ENCODE results near the gene AGFG2. TPM values are rescaled to one million over a fixed set of nuclear protein-coding genes. Genes with fewer than 3 reads are reported as not detected.
"Not testable (repeated sequence)": the region's sequence is repeated elsewhere in the genome, so short reads cannot be mapped to it uniquely, and the experiment has no call there.

Gene AGFG2
- polyA plus RNA-seq, 4 donors: 10.8 to 17.7 (median 14.3) TPM

DNA sequence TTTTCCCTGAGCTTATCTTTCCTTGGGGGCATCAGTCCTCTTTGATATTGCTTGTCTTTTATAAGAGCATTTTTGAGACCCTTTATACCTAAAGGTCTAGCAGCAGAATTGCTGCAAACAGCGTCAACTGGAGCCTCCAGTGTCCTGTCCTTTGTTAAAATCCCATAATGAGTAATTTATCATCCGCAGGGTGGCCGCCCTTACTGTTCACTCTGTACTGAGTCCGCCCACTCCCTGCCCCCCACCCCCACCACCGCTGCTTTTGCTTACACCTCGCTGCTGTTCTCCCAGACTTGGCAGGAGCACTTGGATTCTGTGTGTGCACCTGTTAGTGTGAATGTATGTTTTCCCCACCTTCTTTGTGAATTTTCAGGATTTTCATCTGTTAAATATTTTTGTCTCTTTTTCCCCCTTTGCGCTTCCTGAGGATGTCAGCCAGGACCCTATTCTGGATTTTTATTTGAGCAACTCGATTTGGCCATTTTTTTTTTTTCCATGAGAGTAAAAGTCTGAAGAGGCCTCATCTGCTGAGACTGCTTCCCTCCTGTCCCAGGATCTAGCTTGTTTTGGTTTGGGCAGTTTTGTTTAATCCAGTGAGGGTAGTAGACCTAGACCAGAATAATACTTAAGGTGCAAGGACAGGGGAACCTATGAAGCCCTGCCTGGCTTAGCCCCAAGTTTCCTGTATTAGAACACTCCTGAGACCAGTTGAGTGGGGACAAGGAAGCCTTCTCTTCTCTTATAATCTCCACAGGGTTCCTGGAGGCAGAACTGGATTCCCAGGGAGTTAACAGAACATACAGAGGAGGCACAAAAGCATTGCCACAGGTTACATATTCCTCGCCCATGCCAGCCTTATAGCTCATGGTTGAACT is 8.2 kb downstream of the AGFG2 start:
- DNase-seq (ENCODE audit: low read depth in 4 of 4, low spot score in 2 of 4): no peak

DNA sequence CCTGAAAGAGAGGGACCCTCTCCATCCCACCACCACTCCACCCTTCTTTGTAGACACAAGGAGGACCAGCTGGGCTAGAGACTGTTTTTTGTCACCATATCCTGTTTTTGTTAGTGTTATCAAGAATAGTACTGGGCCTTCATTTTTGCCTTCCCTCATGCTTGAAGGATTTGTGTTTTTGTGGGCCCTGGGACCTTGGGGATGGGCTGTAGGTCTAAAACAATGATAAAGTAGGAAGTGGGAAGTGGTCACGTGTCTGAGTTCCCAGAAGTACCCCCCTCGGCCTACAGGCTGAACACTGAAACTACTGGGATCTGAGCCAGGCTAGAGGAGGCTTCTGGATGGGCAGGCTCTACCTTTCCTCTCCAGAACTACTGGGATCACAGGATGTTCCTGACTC is 8.9 kb downstream of the AGFG2 start:
- DNase-seq (ENCODE audit: low read depth in 4 of 4, low spot score in 2 of 4): no peak

DNA sequence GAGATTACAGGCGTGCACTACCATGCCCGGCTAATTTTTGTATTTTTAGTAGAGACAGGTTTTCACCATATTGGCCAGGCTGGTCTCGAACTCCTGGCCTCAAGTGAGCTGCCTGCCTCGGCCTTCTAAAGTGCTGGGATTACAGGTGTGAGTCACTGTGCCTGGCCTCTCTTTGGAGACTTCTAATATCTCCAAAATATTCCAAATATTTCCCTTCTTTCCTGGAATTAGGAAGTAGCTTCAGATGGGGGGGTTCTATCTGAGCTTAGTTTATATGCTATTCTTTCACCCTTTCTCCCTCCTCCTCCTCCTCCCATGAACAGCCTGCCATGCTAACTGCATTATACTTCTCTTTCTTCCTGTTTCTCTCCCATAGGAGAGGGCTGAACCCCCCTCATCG is 9.4 kb downstream of the AGFG2 start:
- DNase-seq (ENCODE audit: low read depth in 4 of 4, low spot score in 2 of 4): not testable (repeated sequence)

DNA sequence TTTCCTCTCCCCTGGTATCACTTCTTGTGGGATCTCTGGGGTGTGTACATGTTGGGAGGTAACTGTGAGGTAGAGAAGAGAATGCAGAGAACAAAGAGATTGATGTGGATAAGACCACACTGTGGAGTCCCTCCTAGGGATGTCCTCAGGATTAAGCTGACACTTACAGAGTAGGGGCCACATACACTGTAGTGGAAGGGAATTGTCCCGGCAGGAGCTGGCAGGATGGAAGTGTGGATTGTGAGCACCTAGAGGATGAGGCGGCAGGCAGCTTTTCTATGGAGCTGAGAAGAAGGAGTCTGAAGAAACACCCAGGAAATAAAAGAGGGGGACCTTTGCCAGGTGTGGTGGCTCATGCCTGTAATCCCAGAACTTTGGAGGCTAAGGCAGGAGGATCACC is 13.5 kb downstream of the AGFG2 start:
- no peak for DNase-seq (ENCODE audit: low read depth in 4 of 4, low spot score in 2 of 4)

DNA sequence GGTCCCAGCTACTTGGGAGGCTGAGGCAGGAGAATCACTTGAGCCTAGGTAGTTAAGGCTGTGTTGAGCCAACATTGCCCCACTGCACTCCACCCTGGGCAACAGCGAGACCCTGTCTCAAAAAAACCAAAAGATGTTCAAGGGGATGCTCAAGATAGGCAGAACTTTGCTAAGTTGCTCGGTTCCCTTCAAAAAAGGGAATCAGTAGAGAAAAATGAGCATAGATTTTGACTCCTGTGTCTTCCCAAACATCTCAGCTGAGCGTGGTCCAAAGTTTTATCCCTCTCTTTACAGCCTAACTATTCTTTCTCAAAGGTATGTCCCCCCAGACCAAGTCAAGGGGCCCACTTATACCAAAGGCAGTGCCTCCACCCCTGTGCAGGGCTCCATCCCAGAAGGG is 14.0 kb downstream of the AGFG2 start:
- no peak for DNase-seq (ENCODE audit: low read depth in 4 of 4, low spot score in 2 of 4)

DNA sequence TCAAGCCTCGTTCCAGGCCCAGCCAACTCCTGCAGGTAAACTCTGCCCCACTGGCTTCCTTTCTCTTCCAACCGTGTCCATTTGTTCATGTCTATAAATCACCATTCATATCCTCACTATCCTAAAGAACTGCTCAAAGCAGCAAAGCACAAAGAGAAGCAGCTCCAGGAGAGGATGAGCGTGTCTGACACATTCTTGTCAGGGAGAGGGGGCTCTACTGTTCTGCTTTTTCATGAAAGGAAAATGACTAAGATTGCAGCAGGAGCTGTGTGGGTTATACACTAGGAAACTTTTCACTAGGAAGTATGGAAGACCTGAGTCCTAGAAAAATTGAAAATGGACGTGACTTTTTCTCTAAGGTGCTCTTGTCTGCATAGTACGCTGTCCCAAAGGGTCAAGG is 16.7 kb downstream of the AGFG2 start:
- no peak for DNase-seq (ENCODE audit: low read depth in 4 of 4, low spot score in 2 of 4)

DNA sequence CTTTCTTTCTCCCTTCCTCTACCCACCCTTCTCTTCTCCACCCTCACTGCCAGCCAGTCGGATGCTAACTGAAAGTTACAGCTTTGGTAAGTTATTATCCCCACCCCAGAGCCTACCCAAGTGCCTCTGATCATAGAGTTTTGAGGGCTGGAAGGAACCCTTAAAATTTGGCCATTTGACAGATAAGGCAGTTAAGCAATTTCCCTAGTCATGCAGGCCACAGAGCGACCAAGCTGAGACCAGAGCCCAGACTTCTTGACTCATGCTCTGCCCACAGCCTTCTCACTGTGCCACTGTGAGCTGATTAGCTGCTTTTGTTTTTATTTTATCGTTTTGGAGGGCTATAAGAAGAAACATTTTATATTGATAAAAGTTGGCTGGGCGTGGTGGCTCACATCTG is 17.5 kb downstream of the AGFG2 start:
- no peak for DNase-seq (ENCODE audit: low read depth in 4 of 4, low spot score in 2 of 4)

DNA sequence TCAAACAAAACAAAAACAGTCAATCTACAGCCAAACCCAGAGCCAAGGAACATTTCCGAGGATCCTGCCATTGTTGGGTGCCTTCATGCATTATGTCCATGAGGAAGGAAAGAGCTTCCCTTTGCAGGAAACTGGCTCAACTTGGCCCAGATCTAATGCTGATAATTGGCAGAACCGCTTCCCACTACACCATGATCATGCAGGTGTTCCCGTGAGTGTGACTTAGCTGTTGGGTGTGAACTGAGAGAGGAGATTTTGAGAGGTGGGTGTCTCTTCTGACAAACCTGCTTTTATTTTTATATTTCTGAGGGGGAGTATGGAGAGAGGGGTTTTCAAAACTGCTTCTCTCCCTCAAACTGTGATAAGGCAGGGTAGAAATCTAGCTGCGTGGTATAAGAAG is 20.1 kb downstream of the AGFG2 start:
- DNase-seq (ENCODE audit: low read depth in 4 of 4, low spot score in 2 of 4): no peak

DNA sequence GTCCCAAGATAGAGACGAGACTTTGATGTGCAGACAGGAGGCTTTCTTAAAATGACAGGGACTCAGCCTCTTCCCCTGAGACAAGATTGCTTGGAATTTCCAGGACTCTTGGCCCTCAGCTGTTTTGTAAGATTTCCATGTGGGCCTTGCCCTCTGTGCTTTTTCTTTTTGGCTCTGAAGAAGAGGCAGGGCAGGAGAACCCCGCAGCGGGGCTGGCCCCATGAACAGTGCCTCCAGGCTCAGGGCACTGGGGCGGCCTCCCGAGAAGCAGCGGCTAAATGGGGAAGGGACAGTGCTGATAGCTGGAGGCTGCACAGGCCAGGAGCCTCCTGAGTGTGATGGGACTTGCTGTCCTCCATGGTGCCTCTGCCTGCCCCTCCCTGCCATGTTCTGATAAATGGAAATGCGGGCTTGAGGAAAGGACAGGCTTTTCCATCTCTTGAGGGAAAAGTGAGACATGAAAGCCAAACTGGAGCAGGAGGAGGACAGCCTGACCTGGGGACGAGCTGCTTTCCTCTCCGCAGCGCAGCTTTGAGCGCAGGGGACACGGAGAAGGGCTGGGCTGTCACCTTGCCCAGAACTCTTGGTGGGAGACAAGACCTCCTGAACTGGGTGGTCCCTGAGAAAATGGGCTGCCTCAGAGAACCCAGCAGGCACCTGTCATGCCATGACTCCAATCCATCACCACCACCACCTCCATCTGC is 22.6 kb downstream of the AGFG2 start:
- DNase-seq (ENCODE audit: low read depth in 4 of 4, low spot score in 2 of 4): no peak

DNA sequence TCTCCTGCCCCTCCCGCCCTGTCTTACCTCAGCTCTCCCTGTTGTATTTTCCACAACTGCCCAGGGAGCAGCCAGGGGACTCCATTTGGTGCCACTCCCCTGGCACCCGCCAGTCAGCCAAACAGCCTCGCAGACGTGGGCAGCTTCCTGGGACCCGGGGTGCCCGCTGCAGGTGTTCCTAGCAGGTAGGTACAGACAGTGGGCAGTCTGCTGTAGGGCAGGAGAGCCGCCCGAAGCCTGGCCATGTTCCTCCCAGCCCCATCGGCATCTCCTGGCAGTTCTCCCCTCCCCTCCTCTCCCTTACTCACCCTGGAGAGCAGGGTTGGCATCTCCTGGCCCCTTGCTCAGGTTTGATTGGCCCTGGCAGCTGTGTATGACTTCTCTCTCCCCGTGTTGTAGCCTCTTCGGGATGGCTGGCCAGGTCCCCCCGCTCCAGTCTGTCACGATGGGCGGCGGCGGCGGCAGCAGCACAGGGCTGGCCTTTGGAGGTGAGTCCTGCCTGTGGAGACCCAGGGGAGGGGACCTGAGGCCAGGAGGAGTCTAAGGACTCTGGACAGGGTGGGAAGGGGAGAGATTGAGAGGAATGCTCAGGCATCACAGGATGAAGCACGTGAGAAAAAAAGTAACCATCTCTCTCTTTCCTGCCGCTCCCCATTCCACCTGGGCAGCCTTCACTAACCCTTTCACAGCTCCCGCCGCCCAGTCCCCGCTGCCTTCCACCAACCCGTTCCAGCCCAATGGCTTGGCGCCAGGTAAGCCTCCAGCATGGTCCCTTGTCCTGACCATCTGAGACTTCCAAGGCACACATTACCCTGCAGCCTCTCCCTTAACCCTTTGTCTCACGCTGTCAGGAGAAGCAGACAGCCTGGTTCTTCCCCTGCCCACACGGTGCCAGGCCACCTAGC is 23.4 kb downstream of the AGFG2 start:
- no peak for DNase-seq (ENCODE audit: low read depth in 4 of 4, low spot score in 2 of 4)

DNA sequence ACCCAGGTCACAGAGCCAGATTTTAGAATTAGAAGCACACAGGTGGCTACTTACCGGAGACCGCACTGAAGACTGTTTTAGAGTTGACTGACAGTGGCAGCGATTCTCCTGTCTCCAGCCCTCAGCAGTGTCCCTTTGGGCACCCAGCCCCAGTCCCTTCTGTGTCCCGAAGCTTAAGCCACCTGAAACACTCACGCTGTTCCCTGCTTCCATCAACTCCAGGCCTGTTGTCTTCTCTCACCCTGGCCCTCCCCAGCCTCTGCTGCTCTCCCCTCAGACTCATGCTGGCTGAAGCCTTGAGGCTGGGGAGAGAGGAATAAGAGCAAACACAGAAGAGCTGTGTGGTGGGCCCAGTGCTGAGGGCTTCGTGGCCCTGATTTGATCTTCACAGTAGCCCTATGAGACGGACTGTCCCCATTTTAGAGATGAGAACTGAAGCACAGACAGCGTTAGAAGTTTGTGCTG is 24.1 kb downstream of the AGFG2 start:
- DNase-seq (ENCODE audit: low read depth in 4 of 4, low spot score in 2 of 4): no peak

DNA sequence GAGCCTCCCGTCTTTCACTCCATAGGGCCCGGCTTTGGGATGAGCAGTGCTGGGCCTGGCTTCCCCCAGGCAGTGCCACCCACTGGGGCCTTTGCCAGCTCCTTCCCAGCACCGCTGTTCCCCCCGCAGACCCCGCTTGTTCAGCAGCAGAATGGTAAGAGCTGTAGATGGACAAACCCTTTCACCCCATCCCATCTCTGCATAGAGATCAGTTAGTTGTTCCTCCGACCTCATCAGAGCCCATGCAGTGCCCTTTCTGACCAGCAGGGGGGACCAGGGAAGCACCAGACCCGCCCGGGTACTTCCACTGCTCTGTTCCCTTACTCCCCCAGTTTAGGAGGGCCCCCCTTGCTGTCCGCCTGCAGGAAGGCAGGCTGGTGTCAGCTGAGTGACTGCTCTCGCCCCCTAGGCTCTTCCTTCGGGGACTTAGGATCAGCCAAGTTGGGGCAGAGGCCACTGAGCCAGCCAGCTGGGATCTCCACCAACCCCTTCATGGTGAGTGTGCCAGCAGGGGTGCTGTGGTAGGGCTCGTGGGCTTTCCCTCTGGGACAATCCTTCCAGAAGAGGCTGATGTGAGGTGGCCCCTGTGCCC is 24.9 kb downstream of the AGFG2 start:
- DNase-seq (ENCODE audit: low read depth in 4 of 4, low spot score in 2 of 4): no peak

DNA sequence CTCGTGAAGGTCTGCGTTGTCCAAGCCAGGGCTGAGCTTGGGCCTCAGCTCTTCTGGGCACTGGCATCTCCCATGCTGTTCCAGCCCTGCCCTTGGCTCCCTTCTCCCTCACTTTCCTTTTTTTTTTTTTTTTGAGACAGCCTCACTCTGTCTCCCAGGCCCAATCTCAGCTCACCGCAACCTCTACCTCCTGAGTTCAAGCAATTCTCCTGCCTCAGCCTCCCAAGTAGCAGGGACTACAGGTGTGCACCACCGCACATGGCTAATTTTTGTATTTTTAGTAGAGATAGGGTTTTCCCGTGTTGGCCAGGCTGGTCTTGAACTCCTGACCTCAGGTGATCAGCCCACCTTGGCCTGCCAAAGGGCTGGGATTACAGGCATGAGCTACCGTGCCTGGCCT is 25.4 kb downstream of the AGFG2 start:
- DNase-seq (ENCODE audit: low read depth in 4 of 4, low spot score in 2 of 4): not testable (repeated sequence)

DNA sequence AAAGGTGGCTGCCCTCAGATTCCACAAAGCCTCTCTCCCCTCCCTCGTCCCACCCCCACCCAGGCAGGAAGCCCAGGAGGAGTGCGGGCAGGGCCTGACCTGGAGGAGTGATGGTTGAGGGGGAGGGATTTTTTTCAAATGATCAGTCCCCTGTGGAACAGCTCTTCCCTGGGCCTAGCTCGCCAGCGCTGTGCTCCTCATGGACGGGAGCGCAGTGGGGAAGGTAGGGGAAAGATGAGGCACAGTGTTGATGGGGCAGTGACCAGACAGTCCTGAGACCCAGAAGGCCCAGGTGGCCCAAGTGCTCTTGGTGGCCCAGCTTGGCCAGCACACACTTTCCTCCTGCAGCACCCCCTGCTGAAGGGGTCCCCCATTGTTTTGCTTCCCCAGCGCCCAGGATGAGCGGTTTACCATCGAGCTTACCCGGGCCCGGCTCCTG is 26.1 kb downstream of the AGFG2 start:
- no peak for DNase-seq (ENCODE audit: low read depth in 4 of 4, low spot score in 2 of 4)

DNA sequence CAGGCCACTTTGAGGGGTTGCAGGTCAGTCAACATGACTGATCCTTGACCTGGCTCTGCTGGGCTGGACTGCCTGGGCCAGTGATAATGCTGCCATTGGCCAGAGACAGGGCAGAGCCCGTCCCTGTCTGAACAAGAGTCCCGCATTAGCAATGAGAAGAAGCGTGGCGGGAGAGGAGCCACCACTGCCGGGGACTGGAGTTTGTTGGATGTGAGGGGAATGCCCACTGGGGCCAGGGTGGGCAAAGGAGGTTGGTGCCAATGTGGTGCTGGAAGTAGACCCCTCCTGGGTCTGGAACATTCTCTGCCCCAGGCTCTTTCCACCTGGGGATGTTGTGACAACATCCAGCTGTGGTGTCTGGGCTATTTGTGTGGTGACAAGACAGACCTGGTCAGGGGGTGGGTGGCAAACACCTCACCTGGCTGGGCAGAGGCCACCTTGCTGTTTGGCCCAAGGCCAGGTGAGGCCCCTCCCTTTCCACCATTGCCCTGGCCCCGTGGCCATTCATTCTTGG is 27.1 kb downstream of the AGFG2 start:
- no peak for DNase-seq (ENCODE audit: low read depth in 4 of 4, low spot score in 2 of 4)

DNA sequence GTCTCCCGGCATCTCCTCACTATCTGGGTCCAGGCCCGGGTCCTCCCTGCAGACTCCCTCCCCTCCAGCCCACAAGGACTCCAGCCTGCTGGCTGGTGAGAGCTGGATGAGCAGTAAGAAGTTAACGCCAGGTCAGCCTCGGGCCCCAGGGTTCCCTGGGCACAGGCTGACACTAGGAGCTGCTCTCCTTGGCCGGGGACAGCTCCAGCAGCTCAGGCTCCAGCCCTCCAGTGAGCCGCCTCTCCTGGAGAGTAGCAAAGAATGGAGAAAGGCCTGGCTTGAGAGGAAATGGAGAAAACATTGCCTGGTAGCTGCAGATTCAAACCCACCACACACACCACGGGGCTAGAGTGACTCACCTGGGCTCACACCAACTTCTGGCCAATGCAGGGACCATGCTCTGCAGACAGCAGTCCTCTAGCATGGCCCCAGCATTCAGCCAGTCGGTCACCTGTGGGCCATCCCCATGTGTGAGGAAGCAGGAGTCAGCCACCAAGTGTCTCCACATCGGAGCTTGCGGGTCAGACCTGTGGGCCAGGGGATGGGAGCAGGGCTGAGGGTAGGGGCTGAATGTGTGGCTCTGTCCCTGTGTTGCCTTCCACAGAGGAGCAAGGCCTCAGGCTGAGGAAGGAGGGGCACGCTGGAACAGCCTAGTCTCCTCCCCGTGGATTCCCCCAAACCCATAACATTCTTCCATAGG is 28.2 kb downstream of the AGFG2 start:
- no peak for DNase-seq (ENCODE audit: low read depth in 4 of 4, low spot score in 2 of 4)

DNA sequence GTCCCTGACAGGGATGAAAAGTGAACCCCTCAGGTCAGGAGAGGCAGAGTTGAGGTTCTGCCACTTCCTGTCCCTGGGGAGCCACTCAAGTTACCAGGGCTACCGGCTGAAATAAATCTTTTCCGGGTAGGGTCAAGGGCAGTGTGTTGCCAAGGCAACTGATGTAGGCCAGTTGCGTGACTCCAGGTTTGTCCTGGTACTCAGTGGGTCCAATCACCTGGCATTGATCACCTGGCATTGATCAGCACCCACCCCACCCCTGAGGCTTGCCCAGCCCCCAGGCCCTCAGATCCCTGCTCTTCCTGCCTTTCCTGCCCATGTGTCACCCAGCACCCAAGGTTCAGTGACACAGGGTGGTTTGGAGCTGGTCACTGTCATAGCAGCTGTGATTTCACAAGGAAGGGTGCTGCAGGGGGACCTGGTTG is 28.8 kb downstream of the AGFG2 start:
- no peak for DNase-seq (ENCODE audit: low read depth in 4 of 4, low spot score in 2 of 4)

DNA sequence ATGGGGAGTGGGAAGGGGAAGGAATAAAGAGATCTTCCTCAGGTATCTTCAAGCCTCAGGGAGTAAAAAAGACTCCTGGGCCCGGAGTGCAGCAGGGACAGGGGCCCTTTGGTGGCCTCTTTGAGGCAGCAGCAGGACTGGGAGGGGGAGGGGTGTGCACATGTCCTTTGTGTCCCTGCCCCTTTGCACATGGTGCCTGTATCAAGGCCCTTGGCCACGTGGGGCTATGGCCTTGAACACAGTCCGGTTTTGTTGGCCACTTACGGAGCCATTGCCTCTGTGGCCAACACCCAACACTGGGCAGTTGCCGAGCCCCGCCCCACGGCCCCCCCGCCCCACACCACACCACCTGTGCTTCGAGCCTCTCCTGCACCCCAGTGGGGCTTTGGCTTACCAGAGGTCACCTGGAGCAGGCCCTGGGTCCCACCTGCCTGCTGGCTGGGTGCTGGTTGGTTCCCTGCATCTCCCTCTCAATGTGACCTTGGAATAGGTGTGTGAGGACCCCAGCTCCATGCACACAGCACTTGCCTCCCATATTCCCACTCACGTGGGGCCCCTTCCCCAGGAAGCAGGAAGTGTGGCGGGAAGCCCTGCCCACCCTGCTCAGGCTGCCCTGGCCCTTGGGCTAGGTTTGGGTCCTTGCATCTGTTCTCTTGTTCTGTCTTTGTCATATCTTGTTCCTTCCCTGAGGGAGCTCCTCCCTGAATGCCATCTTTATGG is 29.3 kb downstream of the AGFG2 start:
- no peak for DNase-seq (ENCODE audit: low read depth in 4 of 4, low spot score in 2 of 4)

Measured in left renal cortex interstitium (tissue), 4 donors.